ENCODE data around the gene NAALADL2.

The NAALADL2 gene

DNA sequence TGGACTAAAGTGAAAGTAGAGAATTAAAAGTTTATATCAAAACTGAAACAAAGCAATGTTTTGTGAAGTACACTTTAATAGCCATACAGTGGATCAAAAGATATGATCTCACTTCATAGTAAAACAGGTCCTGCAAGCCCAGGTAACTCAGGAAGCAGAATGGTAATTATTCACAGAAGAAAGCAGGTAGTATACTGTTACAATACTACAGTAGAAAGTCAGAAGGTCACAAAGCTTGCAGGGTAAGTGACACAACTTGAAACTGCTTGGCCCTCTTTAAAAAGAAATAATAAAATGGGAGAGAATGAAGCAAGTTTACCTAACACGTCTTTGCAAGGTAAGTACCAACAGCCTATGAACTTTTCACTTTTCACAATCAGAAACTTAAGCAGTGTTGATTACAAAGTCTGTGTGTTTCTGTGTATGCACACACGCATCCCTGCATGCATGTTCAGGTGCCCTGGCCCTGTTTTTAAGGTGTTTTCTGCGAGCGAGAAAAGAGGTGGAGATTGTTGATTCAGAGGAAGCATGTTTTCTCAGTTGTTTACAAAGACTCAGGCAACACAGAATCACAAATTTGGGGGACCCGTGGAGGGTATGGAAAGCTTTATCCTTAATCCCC is at the start of gene NAALADL2:
Gene NAALADL2 (plus strand): TSS at position 221 of the 622 bp plus-strand sequence.
- no peak for DNase-seq

DNA sequence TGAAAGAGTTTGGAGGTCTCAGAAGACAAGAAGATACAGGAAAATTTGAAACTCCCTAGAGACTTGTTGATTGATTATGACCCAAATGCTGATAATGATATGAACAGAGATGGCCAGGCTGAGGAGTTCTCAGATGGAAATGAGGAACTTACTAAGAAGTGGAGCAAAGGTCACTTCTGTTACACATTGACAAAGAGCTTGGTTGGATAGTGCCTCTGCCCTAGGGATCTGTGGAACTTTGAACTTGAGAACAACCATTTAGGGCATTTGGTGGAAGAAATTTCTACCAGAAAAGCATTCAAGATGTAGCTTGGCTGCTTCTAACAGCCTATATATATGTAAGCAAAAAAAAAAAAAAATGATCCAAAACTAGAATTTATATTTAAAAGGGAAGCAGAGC is 48.9 kb upstream of the NAALADL2 start:
- no peak for DNase-seq

DNA sequence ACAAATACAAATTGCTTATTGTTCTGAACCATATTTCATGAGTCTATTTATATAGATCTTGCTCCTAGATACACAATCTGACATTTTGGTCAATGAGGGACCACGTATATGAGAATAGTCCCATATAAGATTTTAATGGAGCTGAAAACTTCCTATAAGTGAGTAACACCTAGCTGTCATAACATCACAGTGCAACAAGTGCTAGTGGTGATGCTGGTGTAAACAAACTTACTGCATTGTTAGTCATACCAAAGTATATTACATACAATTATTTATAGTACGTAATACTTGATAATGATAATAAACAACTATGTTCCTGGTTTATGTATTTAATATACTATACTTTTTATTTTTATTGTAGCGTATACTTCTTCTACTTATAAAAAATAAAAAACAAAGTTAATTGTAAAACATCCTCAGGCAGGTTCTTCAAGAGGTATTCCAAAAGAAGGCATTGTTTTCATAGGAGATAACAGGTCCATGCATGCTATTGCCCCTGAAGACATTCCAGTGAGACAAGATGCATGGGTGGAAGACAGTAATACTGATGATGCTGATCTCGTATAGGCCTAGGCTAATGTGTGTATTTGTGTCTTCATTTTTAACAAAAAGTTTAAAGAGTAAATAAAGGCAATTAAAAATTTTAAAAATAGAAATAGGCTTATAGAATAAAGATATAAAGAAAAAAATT is 46.8 kb upstream of the NAALADL2 start:
- no peak for DNase-seq

DNA sequence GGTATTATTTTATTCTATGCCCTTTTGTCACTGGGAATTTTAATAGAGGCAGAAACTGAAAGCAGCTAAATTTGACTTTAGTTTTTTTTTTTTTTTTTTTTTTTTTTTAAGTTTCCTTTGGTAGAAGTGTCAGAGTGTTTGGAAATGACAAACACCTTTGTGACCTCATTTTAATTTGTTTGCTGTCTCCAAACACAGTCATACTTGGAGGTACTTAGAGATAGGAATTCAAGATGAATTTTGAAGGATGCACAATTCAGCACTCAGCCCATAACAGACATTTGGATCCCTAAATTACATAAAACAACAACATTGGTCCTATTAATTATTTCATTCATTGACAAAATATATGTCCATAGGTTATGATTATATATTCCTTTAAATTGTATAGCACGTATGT is 43.4 kb upstream of the NAALADL2 start:
- no peak for DNase-seq

DNA sequence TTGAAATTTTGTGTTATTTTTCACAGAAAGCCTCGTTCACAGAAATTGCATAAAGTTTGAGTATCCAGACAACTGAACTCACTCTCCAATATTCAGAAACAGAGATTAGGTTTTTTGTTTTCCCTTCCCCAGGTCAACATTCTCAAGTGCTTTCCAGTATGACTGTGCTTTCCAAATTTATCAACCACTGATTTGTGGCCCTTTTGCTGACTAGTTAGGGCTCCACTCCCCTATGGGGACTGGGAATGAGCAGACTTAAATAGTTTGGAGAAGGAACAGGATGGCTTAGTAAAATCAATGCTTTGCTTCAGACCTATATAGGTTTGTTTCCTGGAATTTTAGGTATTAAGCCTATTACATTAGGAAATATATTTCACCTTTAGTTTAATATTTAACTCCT is 38.2 kb upstream of the NAALADL2 start:
- no peak for DNase-seq

DNA sequence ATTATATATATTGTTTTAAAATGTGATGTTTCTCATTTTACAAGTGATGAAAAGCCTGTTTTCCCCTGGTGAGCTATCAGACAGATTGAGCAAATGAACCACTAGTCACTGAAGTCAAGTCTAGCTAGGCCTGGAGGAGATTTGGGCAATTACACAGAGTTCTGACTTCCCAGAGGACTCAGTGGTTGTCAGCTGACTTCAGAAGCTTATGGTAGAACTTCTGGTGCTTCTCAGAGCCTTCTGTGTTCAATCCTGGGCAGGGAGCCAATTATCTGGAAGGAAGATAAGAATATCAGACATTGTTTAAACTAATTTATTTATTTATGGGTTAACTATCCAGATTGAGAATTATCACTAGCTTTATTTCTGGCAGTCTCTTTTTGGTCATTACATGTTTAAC is 37.7 kb upstream of the NAALADL2 start:
- DNase-seq = no peak

DNA sequence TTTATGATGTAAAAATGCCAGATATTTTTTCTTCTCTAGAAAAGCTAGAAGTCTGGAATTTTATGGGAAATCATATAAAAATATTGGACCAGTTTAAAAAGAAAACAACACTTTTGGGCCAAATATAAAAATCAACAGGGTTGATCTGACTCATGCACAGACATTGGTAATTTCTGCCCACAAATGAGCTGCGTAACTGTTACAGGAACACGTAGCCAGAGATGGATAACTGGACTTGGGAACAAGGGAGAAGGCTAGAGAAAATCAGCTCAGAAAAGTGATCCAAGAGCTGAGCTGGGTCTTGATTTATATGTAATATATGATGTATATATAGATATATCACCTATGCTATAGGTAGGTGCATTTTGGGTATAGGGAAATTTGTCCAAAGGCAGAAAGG is 36.8 kb upstream of the NAALADL2 start:
- DNase-seq = no peak

DNA sequence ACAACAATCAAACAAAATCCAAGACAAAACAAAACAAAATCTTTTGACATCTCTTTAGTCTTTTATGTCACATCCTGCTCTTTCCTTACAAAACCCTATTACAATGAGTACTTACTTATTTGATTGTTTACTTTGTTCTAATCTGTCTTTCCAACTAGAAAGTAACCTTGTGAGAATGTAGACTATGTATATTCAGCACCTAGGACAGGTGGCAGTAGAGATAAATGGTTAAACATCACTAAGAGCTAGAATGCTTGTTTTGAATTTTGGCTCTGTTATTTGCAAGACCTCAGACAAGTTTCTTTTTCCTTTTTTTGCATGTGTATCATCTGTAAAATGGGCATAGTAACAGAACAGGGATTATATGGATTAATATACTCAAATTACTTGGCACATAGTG is 33.1 kb upstream of the NAALADL2 start:
- no peak for DNase-seq

DNA sequence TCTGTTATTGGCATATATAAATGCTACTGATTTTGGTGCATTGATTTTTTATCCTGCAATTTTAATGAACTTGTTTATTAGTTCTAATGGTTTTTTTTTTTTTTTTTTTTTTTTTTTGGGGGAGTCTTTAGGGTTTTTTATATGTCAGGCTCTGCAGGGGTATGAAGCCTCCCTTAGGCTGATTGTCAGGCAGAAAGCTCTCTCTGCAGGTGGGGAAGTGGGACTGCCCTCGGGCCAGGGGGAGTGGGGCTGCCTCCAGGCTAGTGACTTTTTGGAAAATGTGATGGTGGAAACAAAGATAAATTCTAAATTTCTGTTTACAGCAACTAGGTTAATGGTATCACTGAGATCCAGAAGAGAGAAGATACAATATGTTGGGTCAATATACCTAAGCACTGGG is 14.4 kb upstream of the NAALADL2 start:
- DNase-seq = no peak

DNA sequence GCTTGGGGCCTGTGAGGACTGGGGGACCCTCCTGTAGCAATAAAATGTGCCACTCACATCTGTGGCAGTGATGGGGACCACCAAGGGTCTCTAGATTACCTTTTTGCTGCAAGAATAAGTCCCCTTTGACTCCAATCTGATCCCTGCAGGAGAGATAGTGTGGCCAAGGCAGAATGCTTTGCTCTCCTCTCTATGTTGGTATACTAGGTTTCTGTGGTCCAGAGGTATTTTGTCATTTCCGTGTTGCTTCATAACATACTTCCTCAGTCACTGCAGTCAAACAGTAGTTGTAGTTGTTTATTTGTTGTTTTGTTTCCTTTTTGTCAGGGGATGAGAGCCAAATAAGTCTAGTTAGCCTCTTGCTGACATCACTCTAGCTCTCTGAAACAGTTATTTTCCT is 13.1 kb upstream of the NAALADL2 start:
- DNase-seq = no peak

DNA sequence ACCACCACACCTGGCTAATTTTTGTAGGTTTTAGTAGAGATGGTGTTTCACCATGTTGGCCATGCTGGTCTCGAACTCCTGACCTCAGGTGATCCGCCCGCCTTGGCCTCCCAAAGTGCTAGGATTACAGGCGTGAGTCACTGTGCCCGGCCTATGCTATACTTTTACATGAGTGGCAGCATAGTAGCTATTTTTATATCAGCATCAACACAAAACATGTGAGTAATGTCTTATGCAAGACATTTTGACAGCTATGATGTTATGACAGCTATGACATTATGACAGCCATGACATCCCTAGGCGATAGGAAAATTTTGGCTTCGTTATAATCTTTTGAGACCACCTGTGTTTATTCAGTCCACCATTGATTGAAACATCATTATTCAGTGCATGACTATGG is 4.1 kb upstream of the NAALADL2 start:
- no peak for DNase-seq

DNA sequence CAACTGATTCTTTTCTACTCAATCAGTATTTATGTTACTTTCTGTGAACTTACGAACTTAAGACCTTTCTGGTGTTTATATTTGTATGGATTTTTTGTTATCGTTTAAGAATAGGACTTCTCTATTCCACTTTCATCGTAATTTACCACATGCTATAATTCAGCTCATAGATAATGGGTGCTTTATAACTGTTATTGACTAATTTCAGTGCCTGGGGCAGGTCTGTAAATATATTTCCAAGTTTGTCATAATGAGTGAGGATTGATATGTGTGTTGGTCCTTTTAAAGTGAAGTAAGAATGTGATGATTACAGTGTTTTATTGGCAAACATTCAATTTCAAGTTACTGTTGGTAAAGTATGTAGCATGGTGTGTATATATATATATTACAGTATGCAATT is 1.8 kb upstream of the NAALADL2 start:
- no peak for DNase-seq

DNA sequence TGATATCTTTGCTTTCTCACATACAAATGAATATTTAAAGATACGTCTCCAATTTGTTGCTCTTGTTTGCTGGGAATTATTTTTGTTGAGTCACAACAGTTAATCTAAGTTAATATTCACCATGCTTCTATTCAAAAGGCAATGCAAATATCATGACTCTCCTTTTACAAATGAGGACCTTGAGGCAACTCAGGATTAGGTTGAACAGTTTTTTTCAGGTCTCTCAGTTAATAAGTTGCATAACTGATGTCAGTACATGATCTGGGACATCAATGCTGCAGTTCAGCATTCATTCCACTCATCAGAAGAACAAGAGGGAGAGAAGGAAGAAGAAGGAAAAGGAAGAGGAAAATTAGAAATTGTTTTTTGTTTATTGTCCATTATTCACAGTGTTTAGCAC is 781 bp upstream of the NAALADL2 start:
- no peak for DNase-seq

DNA sequence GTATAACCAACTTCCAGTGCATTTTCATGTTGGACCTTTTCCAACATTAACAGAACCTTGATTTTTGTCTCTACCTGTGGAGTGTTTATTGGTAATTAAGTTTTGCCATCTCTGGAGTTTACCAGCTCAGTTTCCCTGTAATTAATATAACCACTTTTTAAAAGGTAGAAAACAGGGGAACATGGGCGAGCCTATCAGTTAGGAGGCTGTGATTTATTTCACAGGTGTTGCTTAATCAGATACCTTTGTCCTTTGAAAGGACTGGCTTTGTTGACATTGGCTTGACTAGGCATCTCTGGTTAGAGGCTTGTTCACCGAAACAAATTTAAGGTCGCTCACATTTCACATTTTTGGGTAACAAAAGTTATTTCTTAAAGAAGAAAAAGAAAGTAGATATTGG is 622 bp downstream of the NAALADL2 start:
- DNase-seq = no peak

DNA sequence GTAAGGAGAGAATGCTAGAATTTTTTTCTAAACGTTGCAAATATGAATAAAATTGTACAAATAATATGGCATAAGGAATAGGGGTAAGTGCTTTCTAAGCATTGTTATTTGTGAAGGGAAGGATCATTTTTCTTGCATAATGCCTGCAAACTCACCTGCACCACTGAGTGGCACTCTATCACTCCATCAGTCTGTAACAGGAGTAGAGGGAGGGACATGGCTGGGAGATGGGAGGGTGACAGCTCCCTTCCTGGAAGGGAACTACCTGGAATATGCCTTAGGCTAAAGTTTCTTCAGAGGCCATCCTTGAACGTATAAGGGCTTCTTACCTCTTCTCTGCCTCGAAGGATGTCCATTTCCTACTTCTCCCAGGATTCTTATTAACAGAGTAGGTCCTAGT is 3.0 kb downstream of the NAALADL2 start:
- DNase-seq = no peak

DNA sequence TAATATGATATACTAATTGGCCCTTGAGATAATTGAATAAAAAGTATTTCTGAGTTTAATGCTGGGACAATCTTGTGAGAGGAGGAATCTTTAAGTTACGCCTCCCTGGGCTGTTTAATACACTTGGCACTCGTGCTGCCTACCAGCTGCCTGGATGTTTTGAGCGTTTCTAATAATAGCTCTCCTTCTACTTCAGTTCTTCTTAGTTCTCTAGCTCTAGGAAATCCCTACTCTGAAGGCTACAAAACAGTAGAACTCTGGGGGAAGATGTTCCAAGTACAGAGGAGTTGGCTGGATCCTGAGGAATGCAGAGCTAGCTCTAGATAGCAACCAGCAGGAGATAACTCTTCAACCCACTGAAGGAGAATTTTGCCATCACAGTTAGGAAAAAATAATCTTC is 3.5 kb downstream of the NAALADL2 start:
- no peak for DNase-seq

DNA sequence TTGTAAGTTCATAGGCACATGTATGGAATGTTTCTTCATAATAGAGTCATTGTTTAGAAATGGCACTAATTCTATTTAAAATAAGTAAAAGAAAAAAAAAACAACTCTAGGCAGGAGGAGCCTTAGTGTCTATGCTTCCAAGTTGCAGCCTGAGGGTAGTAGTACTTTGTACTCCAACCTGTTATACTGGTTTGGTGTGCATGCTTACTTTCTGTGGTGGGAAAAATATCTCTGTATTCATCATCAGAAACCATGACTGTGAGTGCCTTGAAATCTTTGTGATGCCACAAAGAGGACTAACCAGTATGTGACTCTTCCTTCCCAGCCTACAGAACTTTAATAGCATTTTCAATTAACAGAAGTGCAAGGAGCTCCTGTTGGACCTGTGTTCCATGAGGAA is 4.4 kb downstream of the NAALADL2 start:
- no peak for DNase-seq

DNA sequence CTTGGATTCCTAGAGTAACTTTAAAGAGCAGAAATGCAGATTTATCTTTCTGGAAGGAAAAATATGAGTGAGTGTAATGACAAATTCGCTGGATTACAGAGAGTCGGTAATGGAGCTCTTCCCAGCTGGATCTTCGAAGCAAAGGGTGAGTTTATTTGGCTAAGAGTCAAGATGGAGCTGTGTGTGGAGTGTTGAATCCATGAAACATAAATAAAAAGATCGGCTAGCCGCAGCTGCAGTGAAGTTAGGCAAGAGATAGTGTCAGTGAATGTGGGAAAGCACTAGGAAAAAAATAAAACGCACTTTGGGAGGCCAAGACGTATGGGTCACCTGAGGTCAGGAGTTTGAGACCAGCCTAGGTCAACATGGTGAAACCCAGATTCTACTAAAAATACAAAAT is 10.3 kb downstream of the NAALADL2 start:
- no peak for DNase-seq

DNA sequence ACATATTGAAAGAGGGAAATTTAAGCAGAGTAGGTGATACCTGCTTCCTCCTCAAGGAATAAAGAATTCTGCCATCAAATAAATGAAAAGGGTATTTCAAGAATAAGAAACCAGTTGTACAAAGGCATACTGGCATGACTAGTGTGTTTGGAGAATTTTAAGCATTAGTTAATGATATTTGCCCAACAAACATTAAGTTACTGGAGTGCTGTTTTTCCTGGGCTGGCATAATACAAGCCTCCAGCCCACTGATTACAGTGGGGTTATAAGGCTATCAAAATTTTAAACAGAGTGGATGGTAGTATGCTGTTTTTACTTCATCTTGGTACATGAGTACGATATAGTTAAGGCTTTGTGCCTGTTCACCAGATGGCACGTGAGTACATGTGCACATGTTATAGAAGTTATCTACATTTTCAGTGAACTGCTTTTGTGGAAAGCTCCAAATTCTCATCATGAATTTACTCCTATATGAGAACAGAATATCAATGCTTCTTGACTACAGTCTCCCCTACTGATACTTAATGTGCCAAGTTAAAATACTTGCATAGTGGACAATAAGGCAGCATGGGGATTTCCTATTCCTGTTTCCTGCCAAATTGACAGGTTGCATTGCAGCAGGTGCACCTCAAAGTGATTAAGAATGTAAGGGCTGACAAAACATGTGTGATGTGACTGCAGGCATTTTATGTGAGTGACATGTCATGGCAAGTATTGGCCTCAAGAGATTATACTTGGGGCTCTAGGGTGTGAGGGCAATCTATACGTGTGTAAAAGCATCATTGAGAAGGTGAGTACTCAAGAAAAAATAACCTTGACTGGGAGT is 14.9 kb downstream of the NAALADL2 start:
- DNase-seq = no peak

DNA sequence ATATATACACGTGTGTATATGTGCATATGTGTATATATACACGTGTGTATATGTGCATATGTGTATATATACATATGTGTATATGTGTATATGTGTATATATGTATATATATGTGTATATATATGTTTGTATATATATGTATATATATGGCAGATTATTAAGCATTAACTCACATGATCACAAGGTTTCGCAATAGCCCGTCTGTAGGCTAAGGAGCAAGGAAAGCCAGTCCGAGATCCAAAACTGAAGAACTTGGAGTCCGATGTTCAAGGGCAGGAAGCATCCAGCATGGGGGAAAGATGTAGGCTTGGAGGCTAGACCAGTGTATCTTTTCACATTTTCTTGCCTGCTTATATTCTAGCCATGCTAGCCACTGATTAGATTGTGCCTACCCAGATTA is 23.7 kb downstream of the NAALADL2 start:
- no peak for DNase-seq

DNA sequence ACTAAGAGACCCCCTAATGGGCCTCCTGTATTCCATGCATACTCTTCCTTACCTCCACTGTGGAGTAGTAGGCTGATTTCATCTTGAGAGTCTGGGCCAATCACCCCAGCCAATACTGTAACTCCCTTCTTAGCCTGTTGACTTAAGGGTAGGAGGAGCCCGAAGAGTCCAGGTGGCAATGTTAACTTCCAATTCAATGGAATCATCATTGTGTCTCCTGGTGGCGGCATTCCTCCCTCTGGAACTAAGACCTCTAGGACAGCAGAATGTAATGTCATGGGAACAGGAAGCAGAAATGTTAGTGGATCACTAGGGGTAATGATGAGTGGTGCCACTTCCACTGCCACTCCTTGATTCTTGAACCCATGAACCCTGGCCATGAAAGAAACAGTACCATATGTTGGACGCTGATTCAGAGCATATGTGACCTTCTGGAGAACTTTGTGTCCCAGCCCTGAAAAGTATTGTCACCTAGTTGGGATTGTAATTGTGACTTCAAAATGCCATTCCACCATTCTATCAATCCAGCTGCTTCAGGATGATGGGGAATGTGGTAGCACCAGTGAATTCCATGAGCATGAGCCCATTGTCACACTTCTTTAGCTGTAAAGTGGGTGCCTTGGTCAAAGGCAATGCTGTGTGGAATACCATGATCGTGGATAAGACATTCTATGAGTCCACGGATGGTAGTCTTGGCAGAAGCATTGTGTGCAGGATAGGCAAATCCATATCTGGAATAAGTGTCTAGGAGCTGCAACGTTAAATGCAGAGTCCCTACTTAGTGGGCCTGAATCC is 24.9 kb downstream of the NAALADL2 start:
- DNase-seq = no peak

DNA sequence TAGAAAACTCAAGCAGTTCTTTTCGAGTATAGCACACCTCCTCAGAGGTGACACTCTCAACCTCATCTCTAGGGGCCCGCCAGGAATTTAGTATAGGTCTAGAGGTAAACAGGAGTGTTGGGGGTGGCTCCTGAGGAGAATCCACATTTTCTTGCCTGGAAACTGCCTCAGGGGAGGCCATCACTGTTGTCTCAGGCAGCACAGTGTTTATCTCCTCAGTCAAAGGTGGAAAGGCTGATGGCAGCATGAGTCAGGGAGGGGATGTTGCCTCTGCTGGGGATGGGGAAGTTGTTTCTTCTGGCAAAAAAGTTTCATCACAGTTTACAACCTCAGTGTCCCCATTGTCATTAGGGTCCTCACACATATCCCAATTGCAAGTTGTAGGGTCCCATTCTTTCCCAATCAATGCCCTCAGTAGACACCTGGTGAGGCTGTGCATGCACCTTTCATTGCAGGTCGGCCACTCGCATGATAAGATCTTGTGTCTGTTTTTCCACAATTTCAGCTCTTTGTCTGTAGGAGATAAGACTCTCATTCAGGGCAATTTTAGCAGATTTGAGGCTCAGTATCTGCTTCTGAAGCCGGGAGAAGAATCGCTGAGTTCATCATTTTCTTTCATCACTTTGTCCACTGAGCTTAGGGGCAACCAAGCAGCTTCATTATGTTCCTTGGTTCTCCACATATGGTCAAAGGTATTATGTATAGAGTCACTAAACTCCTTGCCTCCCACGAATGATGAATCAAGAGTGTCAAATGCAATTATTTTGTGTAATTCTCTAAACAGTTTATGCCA is 25.8 kb downstream of the NAALADL2 start:
- no peak for DNase-seq

Measured in eye (tissue), 1 donor.